GM12874 (cell line): ENCODE results near the gene ITPKC.

ENCODE experiments used
- TF ChIP-seq, protein P1 (sequence below): IDR thresholded peaks from 2 replicates; pipeline ENCODE4 v1.5.1; 2011; ENCODE audit warnings: low read depth, mild to moderate bottlenecking, control low read depth, low read length, moderate library complexity; ENCODE audit not compliant: insufficient read depth

ITPKC gene

DNA sequence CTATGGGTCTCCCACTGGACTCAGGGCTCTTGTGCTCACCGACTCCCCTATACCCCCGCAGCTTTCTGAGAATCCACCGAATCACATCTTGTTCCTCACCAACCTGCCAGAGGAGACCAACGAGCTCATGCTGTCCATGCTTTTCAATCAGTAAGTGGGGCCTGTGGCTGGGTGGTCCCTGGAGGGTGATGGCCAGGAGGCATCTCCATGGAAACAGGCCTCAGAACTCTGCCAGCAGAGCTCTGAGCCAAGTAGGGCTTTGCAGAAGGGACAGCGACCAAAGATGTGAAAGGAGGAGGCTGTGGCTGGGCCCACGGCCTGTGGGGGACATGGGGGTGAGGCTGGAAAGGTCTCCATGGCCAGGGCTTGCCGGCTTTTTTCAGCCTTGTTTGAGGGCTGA is 46.6 kb downstream of the ITPKC start:
- TF ChIP-seq, protein P1, sequence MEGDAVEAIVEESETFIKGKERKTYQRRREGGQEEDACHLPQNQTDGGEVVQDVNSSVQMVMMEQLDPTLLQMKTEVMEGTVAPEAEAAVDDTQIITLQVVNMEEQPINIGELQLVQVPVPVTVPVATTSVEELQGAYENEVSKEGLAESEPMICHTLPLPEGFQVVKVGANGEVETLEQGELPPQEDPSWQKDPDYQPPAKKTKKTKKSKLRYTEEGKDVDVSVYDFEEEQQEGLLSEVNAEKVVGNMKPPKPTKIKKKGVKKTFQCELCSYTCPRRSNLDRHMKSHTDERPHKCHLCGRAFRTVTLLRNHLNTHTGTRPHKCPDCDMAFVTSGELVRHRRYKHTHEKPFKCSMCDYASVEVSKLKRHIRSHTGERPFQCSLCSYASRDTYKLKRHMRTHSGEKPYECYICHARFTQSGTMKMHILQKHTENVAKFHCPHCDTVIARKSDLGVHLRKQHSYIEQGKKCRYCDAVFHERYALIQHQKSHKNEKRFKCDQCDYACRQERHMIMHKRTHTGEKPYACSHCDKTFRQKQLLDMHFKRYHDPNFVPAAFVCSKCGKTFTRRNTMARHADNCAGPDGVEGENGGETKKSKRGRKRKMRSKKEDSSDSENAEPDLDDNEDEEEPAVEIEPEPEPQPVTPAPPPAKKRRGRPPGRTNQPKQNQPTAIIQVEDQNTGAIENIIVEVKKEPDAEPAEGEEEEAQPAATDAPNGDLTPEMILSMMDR = no peak

- TF ChIP-seq, protein P1 = no peak
Observed at GRCh38 chr19:40763963-40764362, 47.1 kb downstream of the ITPKC start.

DNA sequence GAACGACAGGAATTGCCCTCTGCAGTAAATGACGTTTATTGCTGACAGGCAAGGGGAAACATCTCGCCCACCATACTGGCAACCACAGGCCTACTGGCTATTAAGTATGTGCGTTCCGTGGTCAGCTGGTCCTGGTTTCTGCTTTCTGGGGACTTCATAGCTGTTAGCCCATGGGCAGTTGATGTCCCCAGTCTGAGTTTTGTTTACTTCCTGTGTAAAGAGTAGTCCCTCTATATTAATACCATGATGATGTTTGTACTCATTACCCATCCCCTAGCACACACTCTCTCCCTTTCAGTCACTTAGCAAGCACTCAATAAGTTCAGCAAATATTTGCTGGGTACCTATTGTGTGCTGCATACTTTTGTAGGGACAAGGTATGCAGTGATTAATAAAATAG is 52.0 kb downstream of the ITPKC start:
- TF ChIP-seq, protein P1 = no peak

GRCh38 chr19:40774916-40775631 is 58.2 kb downstream of the ITPKC start, which contains the start of gene MIA:
Gene MIA (plus strand): TSS chr19:40775521. CDS start chr19:40775543, 22 bp downstream.
- TF ChIP-seq, protein P1 = no peak

- TF ChIP-seq, protein P1 = no peak
Observed at GRCh38 chr19:40775632-40776022, 58.7 kb downstream of the ITPKC start.

DNA sequence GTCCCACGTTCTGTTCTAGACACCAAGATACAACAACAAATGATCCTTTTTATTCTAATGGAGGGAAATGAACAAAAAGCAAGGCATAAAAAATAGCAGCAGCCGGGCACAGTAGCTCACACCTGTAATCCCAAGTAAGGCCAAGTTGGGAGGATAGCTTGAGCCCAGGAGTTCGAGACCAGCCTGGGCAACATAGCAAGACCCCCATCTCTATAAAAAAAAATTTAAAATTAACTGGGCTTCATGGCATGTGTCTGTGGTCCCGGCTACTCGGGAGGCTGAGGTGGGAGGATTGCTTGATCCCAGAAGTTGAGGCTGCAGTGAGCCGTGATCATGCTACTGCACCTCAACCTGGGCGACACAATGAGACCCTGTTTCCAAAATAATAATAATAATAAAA is 59.5 kb downstream of the ITPKC start:
- TF ChIP-seq, protein P1 = no peak

GRCh38 chr19:40776932-40777644 is 60.2 kb downstream of the ITPKC start:
- TF ChIP-seq, protein P1 = no peak
